ENCODE data around the gene NT5C3B.

DNA sequence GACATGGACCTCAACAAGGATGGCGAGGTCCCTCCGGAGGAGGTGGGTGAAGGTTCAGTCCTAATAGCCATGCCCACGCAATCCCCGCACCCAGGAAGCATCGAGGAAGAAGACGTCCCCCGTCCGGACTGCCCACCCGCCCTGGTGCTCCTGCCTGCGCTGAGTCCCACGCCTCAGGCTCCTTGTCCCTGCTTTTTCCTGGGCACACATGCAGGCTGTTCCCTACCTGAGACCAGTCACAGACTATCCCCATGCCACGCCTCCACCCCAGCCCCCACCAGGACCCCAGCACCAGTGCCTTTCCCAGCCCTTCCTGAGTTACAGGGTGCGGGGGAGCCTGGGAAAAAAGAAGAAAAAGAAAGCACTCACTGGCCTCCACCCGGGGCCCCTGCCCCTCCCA lies 14.3 kb downstream of the NT5C3B start:
- no peak for TF ChIP-seq POLR2A (IDR thresholded peaks at IDR 0.05)
- TF ChIP-seq, protein P1, sequence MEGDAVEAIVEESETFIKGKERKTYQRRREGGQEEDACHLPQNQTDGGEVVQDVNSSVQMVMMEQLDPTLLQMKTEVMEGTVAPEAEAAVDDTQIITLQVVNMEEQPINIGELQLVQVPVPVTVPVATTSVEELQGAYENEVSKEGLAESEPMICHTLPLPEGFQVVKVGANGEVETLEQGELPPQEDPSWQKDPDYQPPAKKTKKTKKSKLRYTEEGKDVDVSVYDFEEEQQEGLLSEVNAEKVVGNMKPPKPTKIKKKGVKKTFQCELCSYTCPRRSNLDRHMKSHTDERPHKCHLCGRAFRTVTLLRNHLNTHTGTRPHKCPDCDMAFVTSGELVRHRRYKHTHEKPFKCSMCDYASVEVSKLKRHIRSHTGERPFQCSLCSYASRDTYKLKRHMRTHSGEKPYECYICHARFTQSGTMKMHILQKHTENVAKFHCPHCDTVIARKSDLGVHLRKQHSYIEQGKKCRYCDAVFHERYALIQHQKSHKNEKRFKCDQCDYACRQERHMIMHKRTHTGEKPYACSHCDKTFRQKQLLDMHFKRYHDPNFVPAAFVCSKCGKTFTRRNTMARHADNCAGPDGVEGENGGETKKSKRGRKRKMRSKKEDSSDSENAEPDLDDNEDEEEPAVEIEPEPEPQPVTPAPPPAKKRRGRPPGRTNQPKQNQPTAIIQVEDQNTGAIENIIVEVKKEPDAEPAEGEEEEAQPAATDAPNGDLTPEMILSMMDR (IDR thresholded peaks at IDR 0.05): no peak

All from lower leg skin (tissue), 3 donors.